8988T (cell line): ENCODE data around the gene TMEM204.
"Not testable (repeated sequence)": the region's sequence is repeated elsewhere in the genome, so short reads cannot be mapped to it uniquely, and the experiment has no call there.

Source experiments
- DNase-seq: peaks from one replicate; pipeline ENCODE4 v3.0.0; 2011

The TMEM204 gene

GRCh38 chr16:1560866-1561265 is 27.4 kb downstream of the TMEM204 start:
- no peak for DNase-seq

GRCh38 chr16:1561266-1561665 is 27.8 kb downstream of the TMEM204 start:
- no peak for DNase-seq

GRCh38 chr16:1561836-1562235 is 28.4 kb downstream of the TMEM204 start:
- DNase-seq = no peak

DNA sequence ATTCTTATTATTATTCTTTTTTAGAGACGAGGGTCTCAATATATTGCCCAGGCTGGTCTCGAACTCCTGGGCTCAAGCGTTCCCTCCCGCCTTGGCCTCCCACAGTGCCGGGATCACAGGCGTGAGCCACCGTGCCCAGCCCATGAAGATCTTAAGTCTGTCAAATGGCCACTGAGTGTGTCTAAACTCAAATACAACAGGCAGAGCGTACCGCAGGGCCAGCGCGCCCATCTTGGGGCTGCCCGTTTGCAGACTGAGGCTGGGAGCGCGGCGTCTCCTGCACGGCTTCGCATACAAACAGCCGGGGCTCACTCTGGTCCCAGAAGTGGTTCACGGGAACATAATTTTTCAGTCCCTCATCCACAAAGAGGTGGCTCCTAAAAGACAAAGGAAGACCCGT is 30.3 kb downstream of the TMEM204 start:
- no peak for DNase-seq

- no peak for DNase-seq
Observed at GRCh38 chr16:1564325-1564724, 30.9 kb downstream of the TMEM204 start.

DNA sequence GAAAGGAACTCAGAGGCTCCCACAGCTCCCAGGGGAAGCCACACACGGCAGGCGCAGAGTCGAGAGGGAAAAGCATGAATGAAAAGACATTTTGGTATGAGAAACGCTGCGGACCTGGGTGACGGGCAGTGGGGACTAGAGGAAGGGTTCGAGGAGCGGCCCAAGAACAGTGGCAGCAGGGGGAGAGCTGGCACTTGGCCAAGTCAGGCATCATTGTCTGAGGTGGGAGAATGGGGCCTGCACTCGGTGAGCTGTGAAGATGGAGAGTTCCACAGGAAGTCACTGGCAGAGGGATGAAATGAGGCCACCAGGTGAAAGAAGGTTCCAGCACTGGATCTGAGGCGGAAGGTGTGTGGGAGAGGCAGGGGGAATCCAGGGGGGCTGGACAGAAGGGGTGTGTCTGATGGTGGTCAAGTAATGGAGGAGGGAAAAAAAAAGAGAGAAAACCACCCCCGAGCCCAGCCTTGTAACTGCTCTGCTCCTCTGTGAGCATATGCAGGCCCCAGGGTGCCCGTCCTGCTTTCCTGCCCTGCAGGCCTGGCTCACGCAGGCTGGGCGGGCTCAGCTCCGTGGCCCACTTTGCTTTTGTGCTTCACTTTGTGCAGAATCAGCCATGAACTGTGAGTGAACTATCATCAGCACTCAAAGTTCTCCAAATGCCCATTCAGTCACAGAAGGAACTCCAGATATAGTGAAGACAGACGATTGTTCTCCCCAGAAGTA is 31.8 kb downstream of the TMEM204 start:
- no peak for DNase-seq

DNA sequence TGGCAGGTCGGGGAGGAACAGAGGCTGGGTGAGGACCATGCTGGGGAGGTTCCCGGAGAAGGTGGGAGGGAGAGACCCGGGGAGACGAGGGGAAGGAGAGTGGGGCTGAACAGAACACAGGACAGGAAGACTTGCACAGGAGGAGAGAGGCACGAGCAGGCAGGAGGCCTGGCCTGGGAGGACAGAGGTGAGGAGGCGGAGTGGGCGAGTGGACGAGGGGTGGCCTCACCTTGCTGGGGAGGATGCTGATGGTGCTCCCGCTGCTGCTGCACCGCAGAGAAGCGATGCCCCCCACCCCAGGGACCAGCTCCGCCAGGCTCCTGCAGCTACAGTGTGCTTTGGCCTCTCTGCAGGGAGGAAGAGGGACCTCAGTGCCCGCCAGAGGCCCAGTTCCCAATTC is 34.5 kb downstream of the TMEM204 start:
- no peak for DNase-seq

DNA sequence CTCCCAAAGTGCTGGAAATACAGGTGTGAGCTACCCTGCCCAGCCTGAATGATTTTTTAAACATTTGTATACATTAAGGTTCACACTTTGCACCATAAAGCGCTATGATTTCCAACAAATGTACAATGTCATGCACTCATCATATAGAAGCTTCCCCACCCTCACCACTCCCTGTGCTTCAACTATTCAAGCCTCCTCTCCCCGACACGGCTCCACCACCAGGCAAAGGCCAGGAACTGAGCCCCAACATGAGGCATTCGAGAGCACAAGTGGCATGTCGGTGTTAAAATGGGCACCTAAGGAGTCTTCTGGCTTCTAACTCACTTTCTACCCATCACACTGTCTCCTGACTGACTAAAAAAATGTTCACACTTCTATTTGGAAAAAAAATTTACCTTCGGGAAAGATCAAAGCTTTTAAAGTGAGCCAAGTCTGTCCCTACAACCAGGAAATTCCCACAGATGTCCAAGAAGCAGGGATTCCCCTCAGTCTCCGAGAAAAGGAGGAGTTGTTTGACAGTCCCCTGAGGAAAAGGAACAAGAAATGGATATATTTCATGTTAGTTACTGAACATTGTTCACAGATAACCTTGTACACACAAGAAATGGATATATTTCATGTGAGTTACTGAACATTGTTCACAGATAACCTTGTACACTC is 37.7 kb downstream of the TMEM204 start:
- DNase-seq = no peak

- no peak for DNase-seq
Observed at GRCh38 chr16:1572673-1573072, 39.2 kb downstream of the TMEM204 start.

GRCh38 chr16:1573301-1573700 is 39.8 kb downstream of the TMEM204 start:
- DNase-seq = no peak

- DNase-seq = no peak
Observed at GRCh38 chr16:1575578-1575977, 42.1 kb downstream of the TMEM204 start.

DNA sequence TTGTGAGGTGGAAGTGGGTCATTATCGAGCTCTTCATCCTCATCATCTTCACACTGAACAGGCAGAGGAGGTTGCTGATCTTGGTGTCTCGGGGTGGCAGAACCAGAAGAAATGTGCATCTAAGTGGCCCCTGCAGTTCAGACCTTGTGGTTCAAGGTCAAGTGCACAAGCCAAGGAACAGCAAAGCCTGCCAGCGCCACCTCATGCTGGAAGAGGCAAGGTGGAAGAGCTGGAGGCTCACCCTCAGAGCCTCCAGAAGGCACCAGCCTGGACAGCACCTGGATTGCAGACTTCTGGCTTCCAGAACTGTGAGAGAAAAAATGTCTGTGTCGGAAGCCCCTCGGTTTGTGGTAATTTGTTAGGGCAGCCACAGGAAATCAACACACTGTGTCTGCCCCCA is 45.7 kb downstream of the TMEM204 start:
- no peak for DNase-seq

- DNase-seq = no peak
Observed at GRCh38 chr16:1580256-1580655, 46.8 kb downstream of the TMEM204 start.

- no peak for DNase-seq
Observed at GRCh38 chr16:1580956-1581355, 47.5 kb downstream of the TMEM204 start.

DNA sequence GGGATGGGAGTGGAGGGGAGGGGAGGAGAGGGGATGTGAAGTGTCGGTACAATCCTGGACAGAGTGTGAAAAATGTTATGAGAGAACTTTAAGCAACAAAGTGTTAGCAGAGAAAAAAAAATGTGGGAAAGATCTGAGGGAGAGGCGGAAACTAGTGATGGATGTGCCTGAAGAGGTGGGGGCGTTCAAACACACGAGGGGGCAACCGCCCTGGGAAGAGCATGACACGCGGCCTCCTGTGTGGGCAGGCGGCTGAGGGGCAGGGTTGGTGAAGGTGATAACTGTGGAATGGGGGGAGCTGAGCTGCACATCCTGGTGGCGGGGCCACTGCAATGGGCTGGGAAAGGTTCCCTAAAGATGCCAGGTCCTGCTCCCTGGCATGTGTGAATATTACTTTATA is 48.3 kb downstream of the TMEM204 start:
- DNase-seq = no peak

DNA sequence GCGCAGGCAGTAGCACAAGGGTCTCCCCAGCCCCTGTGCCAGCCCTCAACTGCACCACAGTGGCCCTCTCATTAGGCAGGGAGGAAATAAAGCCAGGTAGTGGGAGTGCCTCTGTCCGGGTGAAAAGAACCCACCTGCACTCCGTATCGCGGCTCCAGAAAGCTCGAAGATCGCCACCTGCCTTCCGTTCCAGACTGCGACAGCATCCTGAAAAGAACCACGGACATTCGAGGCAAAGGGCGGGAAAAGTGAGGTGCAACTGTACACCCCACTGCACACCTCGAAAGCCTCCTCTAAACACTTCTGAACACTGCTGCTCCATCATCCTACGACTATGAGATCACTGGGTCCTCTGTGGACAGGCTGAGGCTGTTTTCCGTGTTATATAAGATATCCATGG is 49.7 kb downstream of the TMEM204 start:
- no peak for DNase-seq

GRCh38 chr16:1584926-1585484 is 51.5 kb downstream of the TMEM204 start:
- no peak for DNase-seq

DNA sequence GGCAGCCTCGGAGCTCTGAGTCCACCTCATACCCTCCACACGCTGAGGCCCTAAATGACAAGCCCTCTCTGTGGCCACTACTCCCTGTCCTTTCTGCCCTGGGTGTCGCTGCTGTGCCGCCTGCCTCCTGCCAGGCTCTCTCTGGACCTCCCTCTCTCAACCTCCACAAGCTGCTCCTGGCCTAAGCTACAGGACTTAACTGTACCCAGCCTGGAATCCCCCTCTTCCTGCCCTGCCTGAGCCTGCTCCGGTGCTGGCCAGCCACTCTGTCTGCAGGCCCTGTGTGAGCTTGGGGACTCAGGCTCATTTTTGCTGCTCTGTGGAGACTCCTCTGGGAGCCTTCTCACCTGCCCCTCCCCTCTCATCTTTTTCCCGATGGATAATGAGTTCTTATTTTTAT is 56.9 kb downstream of the TMEM204 start:
- DNase-seq = no peak

GRCh38 chr16:1590930-1591705 is 57.7 kb downstream of the TMEM204 start:
- no peak for DNase-seq

DNA sequence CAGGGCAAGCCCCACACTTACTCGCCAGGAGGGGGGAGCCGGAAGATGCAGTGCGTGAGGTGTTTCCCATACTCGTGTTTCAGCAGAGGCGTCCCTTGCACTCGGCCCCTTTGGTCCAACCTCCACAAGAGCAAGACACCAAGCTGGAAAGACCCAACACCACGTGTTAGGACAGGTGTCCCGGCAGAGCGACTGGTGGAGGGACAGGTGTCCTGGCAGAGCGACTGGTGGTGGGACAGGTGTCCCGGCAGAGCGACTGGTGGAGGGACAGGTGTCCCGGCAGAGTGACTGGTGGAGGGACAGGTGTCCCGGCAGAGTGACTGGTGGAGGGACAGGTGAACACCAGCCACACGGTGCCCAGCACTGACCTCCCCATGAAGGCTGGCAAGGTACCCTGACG is 59.0 kb downstream of the TMEM204 start:
- DNase-seq = no peak

- DNase-seq = not testable (repeated sequence)
Observed at GRCh38 chr16:1595511-1595910, 62.0 kb downstream of the TMEM204 start.

- DNase-seq = no peak
Observed at GRCh38 chr16:1596516-1596915, 63.0 kb downstream of the TMEM204 start.

GRCh38 chr16:1597154-1597553 is 63.7 kb downstream of the TMEM204 start:
- no peak for DNase-seq

DNA sequence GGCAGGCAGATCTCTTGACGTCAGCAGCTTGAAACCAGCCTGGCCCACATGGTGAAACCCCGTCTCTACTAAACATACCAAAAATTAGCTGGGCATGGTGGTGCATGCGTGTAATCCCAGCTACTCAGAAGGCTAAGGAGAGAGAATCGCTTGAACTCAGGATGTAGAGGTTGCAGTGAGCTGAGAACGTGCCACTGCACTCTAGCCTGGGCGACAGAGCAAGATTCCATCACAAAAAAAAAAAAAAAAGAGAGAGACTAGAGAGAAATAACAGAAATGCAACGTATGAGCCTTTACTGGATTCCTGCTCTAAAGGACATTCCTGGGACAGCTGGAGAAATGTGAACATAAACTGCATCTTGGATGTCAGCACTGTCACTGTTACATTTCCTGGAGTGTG is 67.6 kb downstream of the TMEM204 start:
- no peak for DNase-seq
